Measurements from ENCODE around the gene CCDC141.

- TF ChIP-seq, protein P1, sequence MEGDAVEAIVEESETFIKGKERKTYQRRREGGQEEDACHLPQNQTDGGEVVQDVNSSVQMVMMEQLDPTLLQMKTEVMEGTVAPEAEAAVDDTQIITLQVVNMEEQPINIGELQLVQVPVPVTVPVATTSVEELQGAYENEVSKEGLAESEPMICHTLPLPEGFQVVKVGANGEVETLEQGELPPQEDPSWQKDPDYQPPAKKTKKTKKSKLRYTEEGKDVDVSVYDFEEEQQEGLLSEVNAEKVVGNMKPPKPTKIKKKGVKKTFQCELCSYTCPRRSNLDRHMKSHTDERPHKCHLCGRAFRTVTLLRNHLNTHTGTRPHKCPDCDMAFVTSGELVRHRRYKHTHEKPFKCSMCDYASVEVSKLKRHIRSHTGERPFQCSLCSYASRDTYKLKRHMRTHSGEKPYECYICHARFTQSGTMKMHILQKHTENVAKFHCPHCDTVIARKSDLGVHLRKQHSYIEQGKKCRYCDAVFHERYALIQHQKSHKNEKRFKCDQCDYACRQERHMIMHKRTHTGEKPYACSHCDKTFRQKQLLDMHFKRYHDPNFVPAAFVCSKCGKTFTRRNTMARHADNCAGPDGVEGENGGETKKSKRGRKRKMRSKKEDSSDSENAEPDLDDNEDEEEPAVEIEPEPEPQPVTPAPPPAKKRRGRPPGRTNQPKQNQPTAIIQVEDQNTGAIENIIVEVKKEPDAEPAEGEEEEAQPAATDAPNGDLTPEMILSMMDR (IDR thresholded peaks at IDR 0.05; ENCODE audit: extremely low read depth in 1 of 2, insufficient read depth in 1 of 2, low read depth in 1 of 2, low read length in 2 of 2) = no peak
- TF ChIP-seq FOS (IDR thresholded peaks at IDR 0.05; ENCODE audit: borderline replicate concordance, insufficient read depth, low read length) (no peak), POLR2AphosphoS5 (IDR thresholded peaks at IDR 0.05; ENCODE audit: insufficient read depth, low read depth, low read length) (no peak), EZH2 (IDR thresholded peaks at IDR 0.05; ENCODE audit: borderline replicate concordance, low read depth, low read length, severe bottlenecking) (no peak)
Measured at GRCh38 chr2:178805457-178805856, 244.5 kb downstream of the CCDC141 start.

Data from endothelial cell of umbilical vein (primary cell).